ENCODE measurements around the gene NDUFB8.

DNA sequence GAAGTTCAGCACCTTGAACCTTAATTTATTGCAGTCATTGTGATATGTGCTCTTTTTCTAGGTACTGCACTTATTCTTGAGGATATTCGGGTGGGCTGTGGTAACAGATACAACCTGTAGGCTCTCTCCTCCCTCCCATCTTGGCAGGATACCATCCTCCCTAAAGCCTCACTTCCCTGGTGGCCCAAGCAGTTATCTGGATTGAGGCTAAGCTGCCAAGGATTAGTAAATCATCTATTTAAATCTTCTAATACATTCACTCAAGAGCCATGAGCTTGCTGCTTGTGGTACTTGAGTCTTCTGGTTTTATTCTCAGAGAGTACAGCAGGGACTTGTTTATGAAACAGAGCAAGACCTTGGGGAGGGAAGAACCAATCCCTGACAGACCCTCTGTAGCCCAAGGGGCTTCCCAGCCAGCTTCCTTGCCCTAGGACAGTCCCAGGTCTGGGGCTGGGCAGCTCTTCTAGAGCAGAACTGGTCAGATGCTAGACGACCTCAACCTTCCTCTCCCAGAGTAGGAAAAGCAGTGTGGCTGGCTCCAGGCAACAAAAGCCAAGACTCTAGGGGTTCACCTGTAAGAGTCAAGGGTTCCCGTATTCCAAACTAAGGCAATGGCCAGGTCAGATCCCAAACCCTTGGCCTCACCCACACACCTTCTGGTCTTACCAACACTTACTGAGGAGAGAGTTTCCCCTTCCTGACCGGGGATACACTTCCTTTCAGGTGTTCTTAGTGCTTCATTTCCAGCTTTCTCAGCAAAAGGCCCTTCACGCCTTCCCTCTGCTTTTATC is 45.6 kb downstream of the NDUFB8 start:
- TF ChIP-seq, protein P1, sequence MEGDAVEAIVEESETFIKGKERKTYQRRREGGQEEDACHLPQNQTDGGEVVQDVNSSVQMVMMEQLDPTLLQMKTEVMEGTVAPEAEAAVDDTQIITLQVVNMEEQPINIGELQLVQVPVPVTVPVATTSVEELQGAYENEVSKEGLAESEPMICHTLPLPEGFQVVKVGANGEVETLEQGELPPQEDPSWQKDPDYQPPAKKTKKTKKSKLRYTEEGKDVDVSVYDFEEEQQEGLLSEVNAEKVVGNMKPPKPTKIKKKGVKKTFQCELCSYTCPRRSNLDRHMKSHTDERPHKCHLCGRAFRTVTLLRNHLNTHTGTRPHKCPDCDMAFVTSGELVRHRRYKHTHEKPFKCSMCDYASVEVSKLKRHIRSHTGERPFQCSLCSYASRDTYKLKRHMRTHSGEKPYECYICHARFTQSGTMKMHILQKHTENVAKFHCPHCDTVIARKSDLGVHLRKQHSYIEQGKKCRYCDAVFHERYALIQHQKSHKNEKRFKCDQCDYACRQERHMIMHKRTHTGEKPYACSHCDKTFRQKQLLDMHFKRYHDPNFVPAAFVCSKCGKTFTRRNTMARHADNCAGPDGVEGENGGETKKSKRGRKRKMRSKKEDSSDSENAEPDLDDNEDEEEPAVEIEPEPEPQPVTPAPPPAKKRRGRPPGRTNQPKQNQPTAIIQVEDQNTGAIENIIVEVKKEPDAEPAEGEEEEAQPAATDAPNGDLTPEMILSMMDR (IDR thresholded peaks at IDR 0.05; ENCODE audit: low read length) = no peak
- no peak for TF ChIP-seq EZH2 (IDR thresholded peaks at IDR 0.05; ENCODE audit: borderline replicate concordance, low read length)

Data from OCI-LY1 (cell line).